Upper lobe of left lung (tissue), 6 donors: Measurements from ENCODE around the gene IL17RB. TPM values are rescaled to one million over a fixed set of nuclear protein-coding genes. Genes with fewer than 3 reads are reported as not detected.

Experiments
- ATAC-seq, 2 donors: fragments of 200-7000 bp; cut with Tn5 transposase; one replicate each; pipeline ENCODE4 v1.9.1; 2022; ENCODE audit warnings: mild to moderate bottlenecking in 2 of 2, moderate library complexity in 2 of 2; ENCODE audit not compliant: low FRiP score in 2 of 2
- DNase-seq, 2 donors: peaks; one replicate each; pipeline ENCODE4 v3.0.0-alpha.2; 2019 to 2020
- H3K27ac ChIP-seq, 4 donors: fragments of 200-600 bp; sonication (generic); one replicate each; pipeline ENCODE4 v1.5.1; 2016 to 2019
- H3K27me3 ChIP-seq, 4 donors: fragments of 200-600 bp; sonication (generic); one replicate each; pipeline ENCODE4 v1.5.1; 2017 to 2019
- H3K36me3 ChIP-seq, 4 donors: fragments of 200-600 bp; sonication (generic); one replicate each; pipeline ENCODE4 v1.5.1; 2016 to 2019
- H3K4me1 ChIP-seq, 4 donors: fragments of 200-600 bp; sonication (generic); one replicate each; pipeline ENCODE4 v1.5.1; 2018 to 2019
- H3K4me3 ChIP-seq, 4 donors: fragments of 200-600 bp; sonication (generic); one replicate each; pipeline ENCODE4 v1.5.1; 2017 to 2019; ENCODE audit warnings: mild to moderate bottlenecking in 2 of 4, moderate library complexity in 1 of 4
- H3K9me3 ChIP-seq, 4 donors: fragments of 200-600 bp; sonication (generic); one replicate each; pipeline ENCODE4 v1.5.1; 2018 to 2019
- CTCF ChIP-seq, 6 experiments: fragments of 450-650 bp in 4 of 6; fragments of 200-600 bp in 2 of 6; sonication (generic) in 2 of 6; IDR thresholded peaks; one replicate each; pipeline ENCODE4 v1.5.1; 2016 to 2019; ENCODE audit warnings: antibody characterized with exemption in 6 of 6
- EP300 ChIP-seq, 4 donors: sonication (generic); formaldehyde crosslinking; IDR thresholded peaks; one replicate each; pipeline ENCODE4 v1.5.1; 2017; ENCODE audit warnings: antibody characterized with exemption in 4 of 4, control low read depth in 2 of 4
- POLR2A ChIP-seq, 4 donors: fragments of 450-650 bp; IDR thresholded peaks; one replicate each; pipeline ENCODE4 v1.5.1; 2016 to 2017; ENCODE audit warnings: antibody characterized with exemption in 4 of 4, mild to moderate bottlenecking in 2 of 4
- POLR2AphosphoS5 ChIP-seq, 2 donors: sonication (generic); formaldehyde crosslinking; IDR thresholded peaks; one replicate each; pipeline ENCODE4 v1.5.1; 2017; ENCODE audit warnings: antibody characterized with exemption in 2 of 2
- WGBS, 2 donors: methylation state at CpG; one replicate each; pipeline ENCODE4 v1.1.5; 2017 to 2018; 5-methylcytosine and 5-hydroxymethylcytosine counted together
- total RNA-seq, 6 donors: library from RNA; depleted of rRNA in 4 of 6; stranded (reverse); fragments of >200 nt in 4 of 6; gene quantifications; one replicate each; pipeline versions ENCODE4 v1.1.0 to v1.2.1, GENCODE V29; 2016 to 2021
- donor health status: DM: no; HTN: no; CAD: no; lungs with moderate emphysema.
- donor health status: DM: no; HTN: yes; CAD: no; lungs with severe emphysema.

IL17RB gene
- total RNA-seq, 6 donors from 2014 or later = 3.1 to 15.6 (median 6.3) TPM

GRCh38 chr3:53816425-53816824 is 29.9 kb upstream of the IL17RB start:
- Histone ChIP-seq H3K4me3 (no peak overlapping the region), H3K27me3 (no peaks in the 10 kb centered on the region), H3K4me1 (no peaks in the 10 kb centered on the region), H3K36me3 (peaks cover 0 to 10% (median 6%) of the 10 kb centered on the region in 4 donors), H3K9me3 (no peaks in the 10 kb centered on the region), H3K27ac (no peak overlapping the region)
- TF ChIP-seq CTCF (IDR thresholded peaks at IDR 0.05) = no peak
- TF ChIP-seq POLR2A (IDR thresholded peaks at IDR 0.05) = no peak
- no peak for TF ChIP-seq EP300 (IDR thresholded peaks at IDR 0.05)
- TF ChIP-seq POLR2AphosphoS5 (IDR thresholded peaks at IDR 0.05) = no peak
- 79 to 92% methylated on average over 4 of the region's 4 CpGs for WGBS, 2 donors
- ATAC-seq (no peak), DNase-seq (no peak)

DNA sequence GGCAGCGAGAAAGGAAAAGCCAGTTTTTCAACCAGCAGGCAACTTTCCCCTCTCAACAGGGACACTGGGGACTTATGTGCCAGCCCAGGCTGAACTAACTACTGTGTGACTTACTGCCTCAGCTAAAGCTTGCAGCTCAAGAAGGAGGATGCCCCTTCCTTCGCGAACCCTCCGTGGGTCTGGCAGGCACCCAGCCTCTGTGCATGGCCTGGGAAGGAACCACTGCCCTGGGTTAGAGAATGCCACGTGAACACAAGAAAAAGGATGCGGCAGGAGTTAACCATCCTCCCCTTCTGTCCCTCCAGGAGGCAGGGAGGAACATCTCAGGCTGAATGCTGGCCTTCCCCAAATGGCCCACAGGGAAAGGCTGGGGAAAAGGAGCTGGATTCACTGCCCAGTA is 29.2 kb upstream of the IL17RB start:
- TF ChIP-seq POLR2A (IDR thresholded peaks at IDR 0.05) = no peak
- TF ChIP-seq POLR2AphosphoS5 (IDR thresholded peaks at IDR 0.05) = no peak
- TF ChIP-seq EP300 (IDR thresholded peaks at IDR 0.05) = no peak
- no peak for TF ChIP-seq CTCF (IDR thresholded peaks at IDR 0.05)
- Histone ChIP-seq H3K4me1 (no peaks in the 10 kb centered on the region), H3K9me3 (no peaks in the 10 kb centered on the region), H3K27ac (no peak overlapping the region), H3K4me3 (no peak overlapping the region), H3K27me3 (no peaks in the 10 kb centered on the region), H3K36me3 (peaks cover 0 to 10% (median 6%) of the 10 kb centered on the region in 4 donors)
- WGBS, 2 donors = 83 to 92% methylated on average over 6 of the region's 6 CpGs
- ATAC-seq (no peak), DNase-seq (no peak)

DNA sequence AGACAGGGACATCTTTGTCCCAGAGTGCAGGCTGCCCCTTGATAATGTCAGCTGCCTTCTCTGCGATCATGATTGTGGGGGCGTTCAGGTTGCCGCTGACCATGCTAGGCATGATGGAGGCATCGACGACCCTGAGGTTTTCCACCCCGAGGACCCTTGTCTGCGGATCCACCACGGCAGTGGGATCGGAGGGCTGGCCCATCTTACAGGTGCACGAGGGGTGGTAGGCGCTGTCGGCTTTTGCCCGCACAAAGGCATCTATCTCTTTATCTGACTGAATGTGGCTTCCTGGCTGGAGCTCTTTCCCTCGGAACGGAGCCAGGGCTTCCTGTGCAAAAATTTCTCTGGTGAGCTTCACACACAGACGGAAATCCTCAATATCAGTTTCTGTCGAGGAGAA is 28.6 kb upstream of the IL17RB start:
- DNase-seq = no peak
- Histone ChIP-seq H3K4me3 (no peak overlapping the region), H3K27ac (no peak overlapping the region), H3K36me3 (peaks cover 0 to 10% (median 6%) of the 10 kb centered on the region in 4 donors), H3K27me3 (no peaks in the 10 kb centered on the region), H3K9me3 (no peaks in the 10 kb centered on the region), H3K4me1 (no peaks in the 10 kb centered on the region)
- TF ChIP-seq EP300 (IDR thresholded peaks at IDR 0.05) = no peak
- TF ChIP-seq CTCF (IDR thresholded peaks at IDR 0.05) = no peak
- no peak for TF ChIP-seq POLR2AphosphoS5 (IDR thresholded peaks at IDR 0.05)
- no peak for TF ChIP-seq POLR2A (IDR thresholded peaks at IDR 0.05)
- no peak for ATAC-seq
- 74 to 75% methylated on average over 17 of the region's 17 CpGs for WGBS, 2 donors

- ATAC-seq (no peak), DNase-seq (no peak)
- TF ChIP-seq POLR2A (IDR thresholded peaks at IDR 0.05) (no peak), CTCF (IDR thresholded peaks at IDR 0.05) (no peak), EP300 (IDR thresholded peaks at IDR 0.05) (no peak), POLR2AphosphoS5 (IDR thresholded peaks at IDR 0.05) (no peak)
- Histone ChIP-seq H3K4me1 (no peaks in the 10 kb centered on the region), H3K36me3 (peaks cover 0 to 10% (median 6%) of the 10 kb centered on the region in 4 donors), H3K4me3 (no peak overlapping the region), H3K9me3 (no peaks in the 10 kb centered on the region), H3K27me3 (no peaks in the 10 kb centered on the region), H3K27ac (no peak overlapping the region)
- 79 to 82% methylated on average over 6 to 14 of the region's 14 CpGs for WGBS, 2 donors
Measured at GRCh38 chr3:53818221-53819162, 27.9 kb upstream of the IL17RB start.
